Fibroblast of skin of scalp (primary cell): ENCODE measurements around the gene HCN3.

Experiments used
- DNase-seq: peaks from one replicate; pipeline ENCODE4 v3.0.0-alpha.2; 2013

The HCN3 gene

GRCh38 chr1:155254228-155254713 lies 23.0 kb upstream of the HCN3 start:
- DNase-seq = no peak

- DNase-seq = no peak
Observed at GRCh38 chr1:155254714-155255242, 22.5 kb upstream of the HCN3 start.

- peak; percentile 82 for DNase-seq
Observed at GRCh38 chr1:155255243-155256007, 21.8 kb upstream of the HCN3 start, which contains the start of gene ENTREP3. TSS of gene ENTREP3 (minus strand) at chr1:155255483. CDS start at chr1:155254877, 606 bp downstream.

GRCh38 chr1:155256058-155256852 lies 21.0 kb upstream of the HCN3 start:
- no peak for DNase-seq

DNA sequence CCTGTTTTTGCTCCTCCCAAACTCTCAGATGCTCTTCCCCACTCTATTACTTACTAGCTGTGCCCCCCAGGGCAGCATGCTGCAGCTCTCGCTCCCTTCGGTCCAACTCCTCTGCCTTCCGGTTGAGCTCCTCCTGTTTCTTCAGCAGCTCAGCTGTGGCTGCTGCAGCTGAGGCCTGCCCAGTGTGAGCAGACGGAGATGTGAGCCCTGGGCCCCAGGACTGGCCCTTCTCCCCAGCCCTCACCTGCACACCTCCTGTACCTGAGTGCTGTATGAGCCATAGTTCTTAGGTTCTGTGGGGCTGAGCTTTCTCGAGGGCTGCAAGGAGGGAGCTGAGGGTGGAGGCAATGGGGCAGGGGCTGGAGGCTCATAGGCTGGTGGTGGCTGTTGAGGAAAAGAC lies 17.0 kb upstream of the HCN3 start:
- no peak for DNase-seq

- no peak for DNase-seq
Observed at GRCh38 chr1:155261493-155261851, 15.8 kb upstream of the HCN3 start.

GRCh38 chr1:155261852-155262673 lies 15.2 kb upstream of the HCN3 start, which contains the start of gene SCAMP3:
TSS of gene SCAMP3 (minus strand) at chr1:155262360. CDS start at chr1:155262151, 209 bp downstream.
- peak; percentile 98 for DNase-seq

DNA sequence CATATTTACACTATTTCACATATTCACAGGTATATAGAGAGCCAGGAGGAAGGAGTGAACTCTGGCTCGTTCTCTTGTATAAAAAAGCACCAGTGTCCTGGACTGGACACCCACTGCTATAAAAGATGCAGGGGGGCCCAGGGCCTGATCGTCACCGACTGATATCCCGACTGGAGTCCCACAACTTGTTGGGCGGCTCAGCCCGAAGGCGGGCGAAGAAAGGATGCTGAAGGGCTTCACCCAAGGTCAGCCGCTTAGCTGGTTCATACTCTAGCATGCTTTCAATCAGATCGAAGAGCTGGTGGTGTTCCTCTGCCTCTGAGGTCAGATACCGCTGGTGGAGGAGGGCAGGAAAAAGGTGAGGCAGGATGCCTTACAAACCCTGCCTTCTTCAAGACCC lies 14.2 kb upstream of the HCN3 start:
- DNase-seq = no peak

DNA sequence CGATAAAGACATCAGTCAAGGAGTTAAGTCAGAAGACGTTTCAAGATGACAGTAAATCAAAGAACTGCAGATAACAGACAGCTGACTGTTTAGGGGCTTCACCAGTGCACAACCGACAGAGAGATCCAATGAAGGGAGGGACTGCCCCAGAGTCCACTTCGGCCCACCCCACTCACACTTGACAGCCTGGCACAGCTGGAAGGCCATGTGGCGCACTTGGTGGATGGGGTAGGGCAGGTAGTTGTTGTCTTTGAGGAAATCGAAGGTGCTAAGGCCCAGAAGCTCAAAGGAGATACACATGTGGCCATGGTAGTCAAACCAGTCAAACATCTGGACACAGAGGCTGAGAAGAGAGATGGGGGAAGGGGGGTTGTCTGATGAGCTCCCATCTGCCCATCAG lies 10.7 kb upstream of the HCN3 start:
- DNase-seq = no peak

GRCh38 chr1:155267373-155267772 lies 9.9 kb upstream of the HCN3 start:
- no peak for DNase-seq

DNA sequence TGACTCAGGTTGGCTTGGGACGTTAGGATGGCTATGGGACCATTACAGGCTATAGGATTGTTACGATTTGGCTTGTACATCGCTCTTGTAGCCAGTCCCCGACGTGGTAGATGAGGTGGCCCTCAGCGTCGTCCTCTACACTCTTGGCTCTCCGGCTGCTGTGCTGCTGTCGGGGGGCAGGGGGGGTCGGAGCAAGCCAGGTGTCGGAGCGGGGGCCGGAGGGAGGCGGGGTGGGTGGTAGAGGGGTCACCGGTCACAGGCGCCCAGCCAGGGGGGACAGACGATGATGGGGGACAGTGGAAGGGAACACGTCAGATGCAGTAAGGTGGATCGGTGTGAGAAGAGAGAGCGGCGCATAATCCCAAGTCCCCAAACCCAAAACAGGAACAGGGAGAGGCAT lies 8.6 kb upstream of the HCN3 start:
- no peak for DNase-seq

DNA sequence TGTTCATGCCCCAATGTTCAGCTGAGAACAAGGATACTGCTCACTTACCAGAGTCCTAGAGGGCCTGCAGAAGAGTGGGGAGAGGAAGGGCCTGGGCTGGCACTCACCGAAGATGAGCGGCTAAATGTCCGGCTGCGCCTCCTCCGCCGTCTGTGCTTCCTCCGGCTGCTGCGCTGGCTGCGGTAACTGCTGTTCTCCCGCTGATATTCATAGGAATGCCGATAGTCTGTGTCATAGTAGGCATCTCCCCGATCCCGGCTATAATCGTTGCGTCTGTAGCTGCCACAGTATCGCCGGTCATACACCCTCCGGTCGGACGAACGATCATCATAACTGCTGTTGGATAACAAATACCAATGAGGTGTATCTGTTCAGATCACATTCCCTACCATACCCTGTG lies 7.9 kb upstream of the HCN3 start:
- no peak for DNase-seq

DNA sequence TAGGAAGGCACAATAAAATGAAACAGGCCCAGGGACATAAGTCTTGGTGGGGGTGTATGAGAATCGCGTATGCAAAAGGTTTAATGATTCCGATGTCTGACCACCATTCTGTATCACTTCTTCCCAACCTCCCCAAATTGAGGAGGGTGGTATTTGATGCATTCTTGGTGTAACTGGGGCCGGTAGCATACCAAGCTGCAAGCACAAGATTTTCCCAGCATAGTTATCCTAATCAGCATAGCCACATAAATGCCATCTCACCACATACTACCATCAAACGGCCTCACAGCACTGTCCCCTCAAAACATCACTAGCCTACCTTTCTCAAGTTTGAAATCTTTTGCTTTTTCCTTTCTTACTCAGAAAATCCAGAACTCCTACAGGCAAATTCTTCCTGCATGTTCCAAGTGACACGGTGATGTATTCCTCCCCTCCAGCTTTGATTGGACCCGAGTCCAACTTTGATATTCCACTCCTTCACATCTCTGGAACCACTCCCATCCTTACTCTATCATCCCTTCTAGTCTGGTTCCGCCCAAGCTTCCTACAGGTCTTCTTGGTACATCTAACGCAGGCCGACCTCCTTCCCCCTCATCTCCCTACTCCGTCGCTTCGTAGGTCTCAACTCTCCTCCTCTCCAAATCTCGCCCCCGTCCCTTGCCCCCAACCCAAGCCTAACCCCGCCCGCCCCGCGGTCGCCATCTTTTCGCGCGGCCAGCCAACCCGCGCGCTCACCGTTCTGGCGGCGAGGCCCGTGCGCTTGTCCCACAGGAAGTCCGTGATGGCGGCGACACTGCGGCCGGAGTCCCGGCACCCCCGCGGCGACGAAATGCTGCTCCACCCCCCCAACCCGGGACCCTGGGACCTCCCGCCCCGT lies 4.6 kb upstream of the HCN3 start:
- peak; percentile 53 for DNase-seq

GRCh38 chr1:155273343-155274245 lies 3.7 kb upstream of the HCN3 start, which contains the start of gene CLK2:
TSS of gene CLK2 (minus strand) at chr1:155273504. CDS start at chr1:155270977, 2,527 bp downstream.
- peak; percentile 97 for DNase-seq

GRCh38 chr1:155277902-155278688 lies 832 bp downstream of the HCN3 start:
- peak; percentile 36 for DNase-seq

GRCh38 chr1:155278689-155279160 lies 1.5 kb downstream of the HCN3 start:
- no peak for DNase-seq

GRCh38 chr1:155279268-155279667 lies 2.0 kb downstream of the HCN3 start:
- no peak for DNase-seq

DNA sequence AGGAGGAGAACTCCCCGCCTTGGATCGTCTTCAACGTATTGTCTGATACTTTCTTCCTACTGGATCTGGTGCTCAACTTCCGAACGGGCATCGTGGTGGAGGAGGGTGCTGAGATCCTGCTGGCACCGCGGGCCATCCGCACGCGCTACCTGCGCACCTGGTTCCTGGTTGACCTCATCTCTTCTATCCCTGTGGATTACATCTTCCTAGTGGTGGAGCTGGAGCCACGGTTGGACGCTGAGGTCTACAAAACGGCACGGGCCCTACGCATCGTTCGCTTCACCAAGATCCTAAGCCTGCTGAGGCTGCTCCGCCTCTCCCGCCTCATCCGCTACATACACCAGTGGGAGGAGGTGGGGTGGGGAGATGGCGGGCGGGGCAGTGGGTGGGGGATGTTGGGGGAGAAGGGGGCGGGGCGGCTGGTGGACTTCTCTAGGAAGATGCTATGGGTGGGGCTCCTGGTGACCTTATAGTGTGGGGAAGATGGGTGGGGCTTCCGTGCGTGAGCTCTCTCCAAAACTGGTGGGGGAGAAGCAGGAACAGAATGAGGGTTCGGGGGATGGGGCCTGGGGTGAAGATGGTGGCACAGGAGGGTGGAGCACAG lies 5.3 kb downstream of the HCN3 start:
- no peak for DNase-seq

DNA sequence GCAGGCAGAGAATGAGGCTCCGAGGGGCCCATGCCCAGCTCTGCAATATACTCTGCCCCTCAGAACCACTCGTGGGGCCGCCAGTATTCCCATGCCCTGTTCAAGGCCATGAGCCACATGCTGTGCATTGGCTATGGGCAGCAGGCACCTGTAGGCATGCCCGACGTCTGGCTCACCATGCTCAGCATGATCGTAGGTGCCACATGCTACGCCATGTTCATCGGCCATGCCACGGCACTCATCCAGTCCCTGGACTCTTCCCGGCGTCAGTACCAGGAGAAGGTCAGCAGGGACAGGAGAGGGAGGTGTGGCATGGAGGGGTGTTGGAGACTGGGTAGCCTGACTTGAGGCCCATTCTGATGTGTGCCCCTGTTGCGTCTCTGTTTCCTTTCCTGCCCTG lies 7.2 kb downstream of the HCN3 start:
- DNase-seq = no peak
